Measurements from ENCODE around the gene F9. TPM values are rescaled to one million over a fixed set of nuclear protein-coding genes. Genes with fewer than 3 reads are reported as not detected.

The F9 gene
- total and polyA plus RNA-seq, 10 of the 15 experiments (the other 5 are each of a cell fraction or from before 2014, with no cell fraction given), result 0.18 TPM; not detected in 9

DNA sequence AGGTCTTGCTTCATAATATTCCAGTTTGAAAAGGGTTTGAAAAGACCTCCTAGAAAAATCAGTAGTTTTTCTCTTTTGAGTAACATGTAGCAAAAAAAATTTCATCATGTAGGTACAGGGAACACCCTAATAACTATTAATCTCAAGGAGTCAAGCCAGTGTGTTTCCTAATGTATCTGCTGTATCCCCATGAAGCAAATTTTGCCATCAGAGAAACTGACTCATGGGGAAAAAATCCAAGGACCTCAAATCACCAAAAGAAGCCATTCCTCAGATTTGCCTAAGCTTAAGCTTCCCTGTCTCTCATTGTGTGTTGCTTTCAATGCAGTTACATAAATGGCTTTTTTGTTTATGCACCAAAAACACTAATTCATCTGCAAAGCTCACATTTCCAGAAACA, 29.7 kb downstream of the F9 start:
- ChIA-PET SMC1A (ENCODE audit: uncharacterized antibody, unreplicated experiment) (interaction anchor here (0.9 to 1.5 kb wide), 3 partner anchors 15 to 435 kb away, joined by 3 read pairs; no protein-coding TSS in a partner anchor), CTCF (interaction anchor here (0.8 to 2.3 kb wide), 9 partner anchors 9 to 434 kb away, joined by 3 to 8 read pairs (median 5); no protein-coding TSS in a partner anchor), RAD21 (ENCODE audit: unreplicated experiment) (interaction anchor here (1.1 to 1.3 kb wide), 2 partner anchors 711 to 785 kb away, joined by 3 to 4 read pairs; no protein-coding TSS in a partner anchor), POLR2A (interaction anchor here (1.2 kb wide), 1 partner anchor 247 kb away, joined by 3 read pairs; no protein-coding TSS in a partner anchor)
- TF ChIP-seq TBL1XR1 (IDR thresholded peaks at IDR 0.05; ENCODE audit: low read depth, low read length), result no peak
- no peak for TF ChIP-seq SMARCA5 (IDR thresholded peaks at IDR 0.05)
- Histone ChIP-seq H3K79me2 (ENCODE audit: control insufficient read depth, insufficient read depth, low read length) (no peaks in the 10 kb centered on the region), H3K4me2 (ENCODE audit: control insufficient read depth, insufficient read depth) (no peak overlapping the region), H3K36me3 (ENCODE audit: control insufficient read depth in 2 of 2, insufficient read depth in 2 of 2, low read length in 1 of 2) (no peaks in the 10 kb centered on the region), H3K4me3 (no peak overlapping the region), H3K9ac (ENCODE audit: control insufficient read depth, insufficient read depth, low read length) (no peak overlapping the region), H3K4me1 (ENCODE audit: control insufficient read depth, insufficient read depth, low read length) (peaks cover under 1% of the 10 kb centered on the region), H4K20me1 (ENCODE audit: control insufficient read depth, insufficient read depth) (no peaks in the 10 kb centered on the region), H2AFZ (ENCODE audit: control insufficient read depth, low read depth, low read length) (no peak overlapping the region), H3K27ac (ENCODE audit: control insufficient read depth, insufficient read depth) (no peak overlapping the region), H3K9me3 (replicated peaks; ENCODE audit: control insufficient read depth, insufficient read depth, low read length) (no peaks in the 10 kb centered on the region), H3K27me3 (replicated peaks in 1 of 2; ENCODE audit: control insufficient read depth in 2 of 2, insufficient read depth in 2 of 2, low read length in 1 of 2) (no peaks in the 10 kb centered on the region)
- no peak for DNase-seq (ENCODE audit: low read depth, low spot score)
- BruUV-seq (replicated peaks), result no TSS peak
- intact Hi-C loops (cut with micrococcal nuclease; ENCODE audit: unreplicated experiment) (no loop called here), in situ Hi-C loops (cut with MboI) (no loop called here)
- no peak for FAIRE-seq
- ATAC-seq, result no peak

DNA sequence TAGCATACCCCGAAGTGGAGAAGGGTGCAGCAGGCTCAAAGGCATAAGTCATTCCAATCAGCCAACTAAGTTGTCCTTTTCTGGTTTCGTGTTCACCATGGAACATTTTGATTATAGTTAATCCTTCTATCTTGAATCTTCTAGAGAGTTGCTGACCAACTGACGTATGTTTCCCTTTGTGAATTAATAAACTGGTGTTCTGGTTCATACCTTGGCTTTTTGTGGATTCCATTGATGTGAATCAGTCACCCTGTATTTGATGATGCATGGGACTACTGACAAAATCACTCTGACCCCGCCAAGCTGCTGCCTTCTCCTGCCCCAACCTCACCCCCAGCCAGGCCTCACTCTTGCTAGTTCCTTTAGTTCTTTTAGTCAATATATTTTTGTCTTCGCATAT, 32.7 kb downstream of the F9 start:
- Histone ChIP-seq H3K27ac (ENCODE audit: control insufficient read depth, insufficient read depth) (no peak overlapping the region), H3K9ac (ENCODE audit: control insufficient read depth, insufficient read depth, low read length) (no peak overlapping the region), H3K4me1 (ENCODE audit: control insufficient read depth, insufficient read depth, low read length) (no peaks in the 10 kb centered on the region), H3K27me3 (replicated peaks in 1 of 2; ENCODE audit: control insufficient read depth in 2 of 2, insufficient read depth in 2 of 2, low read length in 1 of 2) (no peaks in the 10 kb centered on the region), H3K36me3 (ENCODE audit: control insufficient read depth in 2 of 2, insufficient read depth in 2 of 2, low read length in 1 of 2) (no peaks in the 10 kb centered on the region), H4K20me1 (ENCODE audit: control insufficient read depth, insufficient read depth) (no peaks in the 10 kb centered on the region), H3K9me3 (replicated peaks; ENCODE audit: control insufficient read depth, insufficient read depth, low read length) (no peaks in the 10 kb centered on the region), H3K79me2 (ENCODE audit: control insufficient read depth, insufficient read depth, low read length) (no peaks in the 10 kb centered on the region), H3K4me3 (no peak overlapping the region), H2AFZ (ENCODE audit: control insufficient read depth, low read depth, low read length) (no peak overlapping the region), H3K4me2 (ENCODE audit: control insufficient read depth, insufficient read depth) (no peak overlapping the region)
- ChIA-PET CTCF (no interaction called here), RAD21 (ENCODE audit: unreplicated experiment) (no interaction called here), SMC1A (ENCODE audit: uncharacterized antibody, unreplicated experiment) (no interaction called here), POLR2A (no interaction called here)
- in situ Hi-C loops (cut with MboI), result no loop called here
- DNase-seq (ENCODE audit: low read depth, low spot score) (no peak), ATAC-seq (no peak), FAIRE-seq (no peak)
- WGBS (ENCODE audit: insufficient coverage, insufficient replicate concordance, low lambda C conversion rate, missing lambda C conversion rate), result 24% methylated on average over 5 of the region's 5 CpGs
- BruUV-seq (replicated peaks), result no TSS peak
- no peak for TF ChIP-seq RFX5 (IDR thresholded peaks at IDR 0.05; ENCODE audit: low read depth, low read length)
- no peak for TF ChIP-seq TBL1XR1 (IDR thresholded peaks at IDR 0.05; ENCODE audit: low read depth, low read length)
- no peak for TF ChIP-seq NBN (IDR thresholded peaks at IDR 0.05)
- TF ChIP-seq, protein P1, sequence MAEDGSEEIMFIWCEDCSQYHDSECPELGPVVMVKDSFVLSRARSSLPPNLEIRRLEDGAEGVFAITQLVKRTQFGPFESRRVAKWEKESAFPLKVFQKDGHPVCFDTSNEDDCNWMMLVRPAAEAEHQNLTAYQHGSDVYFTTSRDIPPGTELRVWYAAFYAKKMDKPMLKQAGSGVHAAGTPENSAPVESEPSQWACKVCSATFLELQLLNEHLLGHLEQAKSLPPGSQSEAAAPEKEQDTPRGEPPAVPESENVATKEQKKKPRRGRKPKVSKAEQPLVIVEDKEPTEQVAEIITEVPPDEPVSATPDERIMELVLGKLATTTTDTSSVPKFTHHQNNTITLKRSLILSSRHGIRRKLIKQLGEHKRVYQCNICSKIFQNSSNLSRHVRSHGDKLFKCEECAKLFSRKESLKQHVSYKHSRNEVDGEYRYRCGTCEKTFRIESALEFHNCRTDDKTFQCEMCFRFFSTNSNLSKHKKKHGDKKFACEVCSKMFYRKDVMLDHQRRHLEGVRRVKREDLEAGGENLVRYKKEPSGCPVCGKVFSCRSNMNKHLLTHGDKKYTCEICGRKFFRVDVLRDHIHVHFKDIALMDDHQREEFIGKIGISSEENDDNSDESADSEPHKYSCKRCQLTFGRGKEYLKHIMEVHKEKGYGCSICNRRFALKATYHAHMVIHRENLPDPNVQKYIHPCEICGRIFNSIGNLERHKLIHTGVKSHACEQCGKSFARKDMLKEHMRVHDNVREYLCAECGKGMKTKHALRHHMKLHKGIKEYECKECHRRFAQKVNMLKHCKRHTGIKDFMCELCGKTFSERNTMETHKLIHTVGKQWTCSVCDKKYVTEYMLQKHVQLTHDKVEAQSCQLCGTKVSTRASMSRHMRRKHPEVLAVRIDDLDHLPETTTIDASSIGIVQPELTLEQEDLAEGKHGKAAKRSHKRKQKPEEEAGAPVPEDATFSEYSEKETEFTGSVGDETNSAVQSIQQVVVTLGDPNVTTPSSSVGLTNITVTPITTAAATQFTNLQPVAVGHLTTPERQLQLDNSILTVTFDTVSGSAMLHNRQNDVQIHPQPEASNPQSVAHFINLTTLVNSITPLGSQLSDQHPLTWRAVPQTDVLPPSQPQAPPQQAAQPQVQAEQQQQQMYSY (CRISPR knock-in tag; IDR thresholded peaks at IDR 0.05), result no peak
- no peak for TF ChIP-seq NFYA (IDR thresholded peaks at IDR 0.05; ENCODE audit: borderline replicate concordance, low read depth, low read length)
- TF ChIP-seq FOS (IDR thresholded peaks at IDR 0.05; ENCODE audit: borderline replicate concordance, extremely low read depth, insufficient read length), result no peak
- TF ChIP-seq RAD51 (IDR thresholded peaks at IDR 0.05), result no peak
- no peak for TF ChIP-seq NR2F1 (conservative IDR thresholded peaks at IDR 0.05)
- no peak for TF ChIP-seq SUZ12 (IDR thresholded peaks at IDR 0.05; ENCODE audit: unreplicated experiment)
- no peak for TF ChIP-seq SMC3 (IDR thresholded peaks at IDR 0.05; ENCODE audit: borderline replicate concordance, low read length)
- no peak for TF ChIP-seq ZZZ3 (IDR thresholded peaks at IDR 0.05; ENCODE audit: control insufficient read depth, insufficient read length, low read depth)
- TF ChIP-seq ZNF217 (IDR thresholded peaks at IDR 0.05), result no peak
- TF ChIP-seq, protein P2, sequence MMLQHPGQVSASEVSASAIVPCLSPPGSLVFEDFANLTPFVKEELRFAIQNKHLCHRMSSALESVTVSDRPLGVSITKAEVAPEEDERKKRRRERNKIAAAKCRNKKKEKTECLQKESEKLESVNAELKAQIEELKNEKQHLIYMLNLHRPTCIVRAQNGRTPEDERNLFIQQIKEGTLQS (IDR thresholded peaks at IDR 0.05; ENCODE audit: borderline replicate concordance, extremely low read depth, low read depth, low read length), result no peak
- TF ChIP-seq KAT2A (conservative IDR thresholded peaks at IDR 0.05; ENCODE audit: control insufficient read depth, low read depth, low read length), result no peak
- intact Hi-C loops (cut with micrococcal nuclease; ENCODE audit: unreplicated experiment), result no loop called here
